ENCODE measurements around the gene BRD2. TPM values are rescaled to one million over a fixed set of nuclear protein-coding genes. Genes with fewer than 3 reads are reported as not detected.
A peak's percentile ranks its signal among the peaks of the same experiment; 100 is the strongest.

Gene BRD2
- total RNA-seq, 2 experiments from 2014 or later: 219 to 235 TPM

- Mint-ChIP-seq H3K27me3 (no peaks in the 10 kb centered on the region), H3K4me1 (ENCODE audit: low read depth) (peaks cover 31% of the 10 kb centered on the region), H3K27ac (peak overlapping the region; percentile 99), H3K9me3 (no peaks in the 10 kb centered on the region), H3K4me3 (peak overlapping the region; percentile 95), H3K36me3 (ENCODE audit: low read depth) (peaks cover 89% of the 10 kb centered on the region)
- POLR2A ChIA-PET: interaction anchor here (1.1 to 30.4 kb wide), 22 partner anchors 4 to 844 kb away, joined by 3 to 852 read pairs (median 8); partner anchors contain the start of genes B3GALT4, BRD2, FKBPL and HLA-DMA
- CTCF ChIA-PET: interaction anchor here (0.8 to 17.0 kb wide), 12 partner anchors 12 to 160 kb away, joined by 3 to 246 read pairs (median 7); partner anchors contain the start of genes HLA-DMA, PSMB9, TAP1 and TAP2
- ATAC-seq: no peak
- intact Hi-C loops (cut with micrococcal nuclease): no loop called here
- TF ChIP-seq CTCF (IDR thresholded peaks at IDR 0.05): no peak
- peak; percentile 77 for DNase-seq
Observed at GRCh38 chr6:32973144-32974015, 5.0 kb downstream of the BRD2 start.

GRCh38 chr6:32974016-32974333, 5.6 kb downstream of the BRD2 start:
- POLR2A ChIA-PET: interaction anchor here (1.1 to 30.4 kb wide), 16 partner anchors 4 to 303 kb away, joined by 3 to 852 read pairs (median 13); partner anchors contain the start of genes B3GALT4, BRD2, HLA-DMA and HLA-DMB
- Mint-ChIP-seq H3K27ac (peak overlapping the region; percentile 99), H3K36me3 (ENCODE audit: low read depth) (peaks cover 93% of the 10 kb centered on the region), H3K27me3 (no peaks in the 10 kb centered on the region), H3K4me3 (peak overlapping the region; percentile 95), H3K9me3 (no peaks in the 10 kb centered on the region), H3K4me1 (ENCODE audit: low read depth) (peaks cover 36% of the 10 kb centered on the region)
- DNase-seq (peak; percentile 62), ATAC-seq (no peak)
- TF ChIP-seq CTCF (IDR thresholded peaks at IDR 0.05): no peak
- intact Hi-C loops (cut with micrococcal nuclease): no loop called here
- CTCF ChIA-PET: interaction anchor here (0.8 to 17.0 kb wide), 8 partner anchors 11 to 161 kb away, joined by 3 to 246 read pairs (median 5); partner anchors contain the start of genes HLA-DMA and TAP2

- peaks cover 96% of the 10 kb centered on the region for H3K36me3 Mint-ChIP-seq (ENCODE audit: low read depth)
Observed at GRCh38 chr6:32974541-32975308, 6.3 kb downstream of the BRD2 start.

GRCh38 chr6:32975886-32976285, 7.5 kb downstream of the BRD2 start:
- Mint-ChIP-seq H3K9me3 (no peaks in the 10 kb centered on the region), H3K36me3 (ENCODE audit: low read depth) (peaks cover 99% of the 10 kb centered on the region), H3K4me1 (ENCODE audit: low read depth) (peaks cover 44% of the 10 kb centered on the region), H3K4me3 (peak overlapping the region; percentile 95), H3K27ac (peak overlapping the region; percentile 99), H3K27me3 (no peaks in the 10 kb centered on the region)
- DNase-seq (no peak), ATAC-seq (no peak)
- intact Hi-C loops (cut with micrococcal nuclease): no loop called here
- no peak for TF ChIP-seq CTCF (IDR thresholded peaks at IDR 0.05)
- ChIA-PET CTCF (interaction anchor here (1.3 to 17.0 kb wide), 6 partner anchors 9 to 137 kb away, joined by 3 to 246 read pairs (median 12); partner anchors contain the start of gene HLA-DMA), POLR2A (interaction anchor here (0.7 to 30.4 kb wide), 7 partner anchors 2 to 136 kb away, joined by 3 to 852 read pairs (median 156); partner anchors contain the start of genes BRD2, HLA-DMA, HLA-DMB and PSMB8)

More at GRCh38 chr6:32974541-32975308, 6.3 kb downstream of the BRD2 start:
- Mint-ChIP-seq H3K27me3 (no peaks in the 10 kb centered on the region), H3K9me3 (no peaks in the 10 kb centered on the region), H3K4me1 (ENCODE audit: low read depth) (peaks cover 40% of the 10 kb centered on the region), H3K4me3 (peak overlapping the region; percentile 95), H3K27ac (peak overlapping the region; percentile 99)
- POLR2A ChIA-PET: interaction anchor here (0.7 to 30.4 kb wide), 15 partner anchors 3 to 145 kb away, joined by 3 to 852 read pairs (median 9); partner anchors contain the start of genes BRD2, HLA-DMA, HLA-DMB and PSMB8
- TF ChIP-seq CTCF (IDR thresholded peaks at IDR 0.05): no peak
- ATAC-seq: no peak
- intact Hi-C loops (cut with micrococcal nuclease): no loop called here
- CTCF ChIA-PET: interaction anchor here (0.8 to 17.0 kb wide), 9 partner anchors 8 to 136 kb away, joined by 3 to 246 read pairs (median 6); partner anchors contain the start of genes HLA-DMA and TAP2
- no peak for DNase-seq
